HG03575 (cell line): ENCODE results near the gene ALG11.
"Not testable (repeated sequence)": the region's sequence is repeated elsewhere in the genome, so short reads cannot be mapped to it uniquely, and the experiment has no call there.

Source experiments
- ATAC-seq: cut with Tn5 transposase; IDR thresholded peaks from one replicate; pipeline ENCODE4 v1.9.1; 2021; ENCODE audit not compliant: unreplicated experiment, insufficient number of reproducible peaks, low FRiP score; ENCODE audit errors: extremely low read depth

The ALG11 gene, protein sequence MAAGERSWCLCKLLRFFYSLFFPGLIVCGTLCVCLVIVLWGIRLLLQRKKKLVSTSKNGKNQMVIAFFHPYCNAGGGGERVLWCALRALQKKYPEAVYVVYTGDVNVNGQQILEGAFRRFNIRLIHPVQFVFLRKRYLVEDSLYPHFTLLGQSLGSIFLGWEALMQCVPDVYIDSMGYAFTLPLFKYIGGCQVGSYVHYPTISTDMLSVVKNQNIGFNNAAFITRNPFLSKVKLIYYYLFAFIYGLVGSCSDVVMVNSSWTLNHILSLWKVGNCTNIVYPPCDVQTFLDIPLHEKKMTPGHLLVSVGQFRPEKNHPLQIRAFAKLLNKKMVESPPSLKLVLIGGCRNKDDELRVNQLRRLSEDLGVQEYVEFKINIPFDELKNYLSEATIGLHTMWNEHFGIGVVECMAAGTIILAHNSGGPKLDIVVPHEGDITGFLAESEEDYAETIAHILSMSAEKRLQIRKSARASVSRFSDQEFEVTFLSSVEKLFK

DNA sequence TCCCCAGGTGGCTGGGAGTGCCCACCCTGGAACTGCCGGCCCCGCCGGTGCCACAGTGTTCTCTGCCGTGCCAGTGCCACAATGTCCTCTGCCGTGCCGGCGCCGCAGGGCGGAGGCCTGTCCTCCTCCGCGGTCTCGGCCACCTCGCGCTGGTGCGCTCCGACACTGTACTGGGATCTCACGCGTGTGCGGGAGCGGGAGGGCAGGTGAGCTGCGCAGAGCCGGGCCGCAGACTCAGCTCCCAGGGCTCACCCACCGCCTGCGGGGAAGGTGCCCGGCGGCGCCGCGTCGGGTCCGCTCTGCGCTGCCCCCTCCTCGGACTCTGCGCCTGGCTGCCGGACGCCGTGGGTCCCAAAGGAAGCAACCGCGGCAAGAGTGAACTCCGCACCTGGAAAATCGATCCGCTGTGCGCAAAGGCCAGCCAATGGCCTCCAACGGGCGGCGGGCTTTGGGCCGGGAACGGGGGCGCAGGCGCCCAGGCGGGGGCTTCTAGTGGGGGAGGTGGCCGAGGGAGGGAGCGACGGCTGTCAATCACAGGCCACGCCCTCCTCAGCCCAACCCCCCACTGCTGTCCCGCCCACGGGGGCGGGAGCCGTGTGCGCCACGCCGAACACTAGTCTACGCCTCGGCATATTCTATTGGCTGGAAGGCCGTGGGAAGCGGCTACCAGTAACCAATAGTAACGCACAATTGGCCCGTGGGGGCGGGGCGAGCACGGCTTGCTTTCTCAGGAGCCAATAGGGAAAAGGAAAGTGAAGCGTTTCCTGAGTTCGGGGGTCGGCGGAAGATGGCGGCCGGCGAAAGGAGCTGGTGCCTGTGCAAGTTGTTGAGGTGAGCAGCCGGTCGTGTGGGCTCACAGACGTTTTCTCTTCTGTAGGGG, at the start of gene ALG11:
ALG11 (plus strand) TSS at position 767 of the 880 bp plus-strand sequence; CDS start at position 788, 21 bp downstream.
- ATAC-seq, result peak; percentile 96

DNA sequence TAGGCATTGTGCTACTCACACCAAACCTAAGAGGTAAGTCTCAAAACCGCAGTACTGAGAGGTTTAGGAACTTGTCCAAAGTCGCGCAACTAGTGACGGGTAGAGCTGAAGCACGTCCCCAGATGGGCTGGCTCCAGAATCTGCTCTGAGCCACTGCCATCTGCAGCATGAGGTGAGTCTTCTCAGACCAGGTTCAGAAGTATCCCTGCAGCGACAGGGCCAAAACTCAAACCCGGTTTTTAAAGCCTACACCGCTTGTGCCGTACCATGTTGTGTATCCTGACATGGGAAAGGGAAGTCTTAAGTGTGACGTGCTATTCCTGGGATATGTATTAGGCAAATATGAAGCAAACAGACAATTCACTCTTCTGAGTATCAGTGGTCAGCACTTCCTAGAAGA, 46.0 kb upstream of the ALG11 start:
- no peak for ATAC-seq

DNA sequence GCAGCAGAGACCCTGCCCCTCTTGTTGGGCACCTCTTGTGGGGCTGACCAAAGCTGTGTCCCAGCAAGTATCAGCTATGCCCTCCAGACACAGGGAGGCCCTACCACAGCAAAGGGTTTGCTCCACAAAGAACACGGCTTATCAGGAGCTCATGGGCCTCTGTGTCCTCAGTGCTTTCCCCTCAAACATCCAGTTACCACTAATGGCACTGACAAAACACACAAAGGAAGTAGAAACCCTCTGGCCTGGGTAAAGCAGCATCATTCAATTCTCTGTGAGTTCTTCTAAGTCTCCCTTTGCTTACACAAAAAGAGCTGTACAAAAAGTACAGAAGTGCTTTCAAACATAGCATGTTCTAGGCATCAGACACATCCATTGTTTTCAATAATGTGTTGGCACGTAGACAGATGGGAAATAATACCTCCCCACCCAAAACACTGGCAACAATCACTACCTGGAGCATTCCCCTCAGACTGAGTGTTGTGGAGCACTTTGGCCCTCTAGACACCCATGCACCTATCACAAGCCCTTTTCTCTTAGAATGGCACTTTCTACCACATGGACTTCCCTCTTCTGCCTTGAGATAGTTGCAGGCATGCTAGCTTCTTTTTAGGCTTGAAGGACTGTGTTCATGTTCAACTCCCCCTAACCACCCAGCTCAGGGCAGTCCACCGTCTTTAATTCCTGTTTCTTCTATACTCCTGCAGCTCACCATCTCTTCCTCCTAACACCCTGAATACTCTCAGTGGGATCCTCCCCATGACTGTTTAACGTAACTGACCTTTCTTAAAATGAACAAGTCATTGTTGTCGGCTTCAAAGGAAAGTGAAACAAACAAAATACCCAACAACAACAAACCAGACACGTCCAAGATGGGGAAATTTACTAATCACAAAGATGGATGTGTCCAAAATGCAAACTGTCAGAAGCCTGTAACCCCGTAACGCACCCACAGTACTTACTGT, 44.4 kb upstream of the ALG11 start:
- no peak for ATAC-seq

DNA sequence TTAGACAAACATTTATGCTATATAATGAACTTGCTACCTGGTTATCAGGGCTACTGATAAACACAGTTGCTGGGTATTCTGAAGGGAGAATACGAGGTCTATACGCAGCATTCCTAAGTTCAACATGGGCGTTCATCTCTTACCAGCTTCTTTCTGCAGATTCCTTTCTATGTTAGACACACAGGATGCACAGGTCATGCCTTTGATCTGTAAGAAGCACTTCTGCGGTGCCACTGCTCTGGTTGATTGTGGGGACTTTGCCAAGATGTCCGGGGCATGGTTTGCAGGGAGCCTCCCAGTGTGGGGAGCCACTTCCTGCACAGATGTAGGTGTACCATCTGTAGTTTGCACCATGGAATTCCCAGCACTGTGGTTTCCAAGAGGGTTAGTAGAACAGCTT, 41.8 kb upstream of the ALG11 start:
- no peak for ATAC-seq

DNA sequence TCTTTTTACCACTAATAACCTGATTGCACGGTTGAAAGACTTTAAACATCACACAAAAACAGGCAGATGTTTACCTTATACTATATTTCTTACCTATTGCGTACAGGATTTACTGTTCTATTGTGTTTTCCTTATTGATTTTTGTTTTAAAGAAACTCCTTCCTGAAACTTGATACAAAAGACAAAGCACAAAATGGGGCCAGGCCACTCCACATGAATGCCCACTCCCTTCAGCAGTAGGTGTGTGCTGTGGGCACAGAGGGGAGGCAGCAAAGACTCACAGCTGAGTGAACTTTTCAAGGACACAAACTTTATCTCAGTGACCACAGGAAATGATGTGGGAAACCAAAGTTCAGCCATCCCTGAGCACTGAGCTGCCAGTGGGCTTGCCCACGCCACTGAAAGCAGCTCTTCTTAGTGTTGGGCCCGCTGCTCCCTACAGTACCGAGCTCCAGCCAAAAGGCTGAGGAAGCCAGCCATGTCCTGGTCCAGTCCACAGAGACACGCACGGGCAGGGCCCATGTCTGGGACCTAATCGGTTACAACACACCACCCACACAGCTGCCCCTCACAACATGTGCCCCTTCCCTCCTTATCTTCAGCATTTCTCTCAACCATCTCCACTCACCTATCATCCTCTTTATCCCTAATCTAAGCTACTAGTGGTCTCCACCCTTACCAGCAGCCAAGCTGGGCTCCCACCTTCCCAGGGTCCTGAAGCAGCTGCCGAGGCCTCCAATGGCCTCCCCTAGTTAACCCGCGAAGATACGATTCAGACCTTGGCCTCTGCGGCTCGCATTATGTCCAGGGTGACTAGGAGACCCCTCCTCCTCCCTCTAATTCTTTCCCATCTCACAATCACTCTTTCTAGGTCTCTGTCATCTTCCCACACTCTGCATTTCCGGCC, 40.4 kb upstream of the ALG11 start:
- ATAC-seq, result no peak

DNA sequence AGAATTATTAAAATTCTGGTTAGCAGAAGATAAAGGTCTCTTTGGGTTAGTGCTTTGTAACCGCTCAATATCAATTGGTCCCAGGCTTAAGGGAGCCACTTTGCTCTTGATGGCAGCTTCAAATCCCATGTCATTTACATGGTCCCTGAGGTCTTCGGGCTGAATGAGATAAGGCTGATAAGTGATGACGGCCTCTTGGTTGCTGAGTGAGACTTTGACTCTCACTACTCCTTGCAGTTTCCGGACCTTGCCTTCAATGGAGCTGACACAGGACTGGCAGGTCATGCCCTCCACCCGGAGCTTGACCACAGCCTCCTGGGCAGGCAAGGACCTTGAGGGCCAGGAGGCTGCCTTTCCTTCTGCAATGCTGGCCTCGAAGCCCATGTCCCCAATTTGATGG, 37.7 kb upstream of the ALG11 start:
- no peak for ATAC-seq

DNA sequence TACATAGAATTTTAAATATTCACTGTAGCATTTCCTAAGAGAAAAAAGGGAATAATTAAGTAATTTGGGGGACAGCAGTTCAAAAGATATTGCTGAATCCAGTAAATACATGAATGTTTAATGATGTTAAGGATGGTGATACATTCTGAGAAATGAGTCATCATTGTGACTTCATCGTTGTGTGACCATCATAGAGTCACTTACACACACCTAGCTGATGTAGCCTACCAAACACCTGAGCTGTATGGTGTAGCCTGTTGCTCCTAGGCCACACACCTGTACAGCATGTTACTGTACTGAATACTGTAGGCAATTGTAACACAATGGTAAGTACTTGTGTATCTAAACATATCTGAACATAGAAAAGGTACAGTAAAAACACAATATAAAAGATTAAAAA, 35.8 kb upstream of the ALG11 start:
- ATAC-seq, result no peak

DNA sequence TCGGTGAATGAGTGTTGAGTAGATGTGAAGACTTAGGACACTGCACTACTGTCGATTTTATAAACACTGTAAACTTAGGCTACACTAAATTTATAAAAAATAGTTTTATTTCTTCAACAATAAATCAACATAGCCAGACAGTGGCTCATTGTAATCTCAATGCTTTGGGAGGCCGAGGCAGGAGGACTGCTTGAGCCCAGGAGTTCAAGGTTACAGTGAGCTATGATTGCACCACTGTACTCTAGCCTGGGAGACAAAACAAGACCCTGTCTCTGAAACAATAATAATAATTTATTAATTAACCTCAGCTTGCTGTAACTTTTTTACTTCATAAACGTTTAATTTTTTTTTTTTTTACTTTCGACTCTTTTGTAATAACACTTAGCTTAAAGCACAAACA, 35.3 kb upstream of the ALG11 start:
- ATAC-seq, result no peak

DNA sequence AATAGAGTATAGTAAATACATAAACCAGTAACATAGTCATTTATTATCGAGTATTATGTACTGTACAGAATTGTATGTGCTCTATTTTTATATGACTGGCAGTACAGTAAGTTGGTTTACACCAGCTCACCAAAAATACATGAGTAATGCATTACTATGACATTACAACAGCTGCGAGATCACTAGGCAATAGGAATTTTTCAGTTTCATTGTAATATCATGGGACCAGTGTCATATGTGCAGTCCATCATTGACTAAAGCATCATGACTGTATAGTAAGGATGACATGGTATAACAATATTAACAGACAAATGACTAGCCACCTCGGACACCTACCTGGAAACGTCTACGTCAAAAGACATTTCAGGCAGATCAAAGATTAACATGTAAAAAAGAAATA, 34.6 kb upstream of the ALG11 start:
- no peak for ATAC-seq

DNA sequence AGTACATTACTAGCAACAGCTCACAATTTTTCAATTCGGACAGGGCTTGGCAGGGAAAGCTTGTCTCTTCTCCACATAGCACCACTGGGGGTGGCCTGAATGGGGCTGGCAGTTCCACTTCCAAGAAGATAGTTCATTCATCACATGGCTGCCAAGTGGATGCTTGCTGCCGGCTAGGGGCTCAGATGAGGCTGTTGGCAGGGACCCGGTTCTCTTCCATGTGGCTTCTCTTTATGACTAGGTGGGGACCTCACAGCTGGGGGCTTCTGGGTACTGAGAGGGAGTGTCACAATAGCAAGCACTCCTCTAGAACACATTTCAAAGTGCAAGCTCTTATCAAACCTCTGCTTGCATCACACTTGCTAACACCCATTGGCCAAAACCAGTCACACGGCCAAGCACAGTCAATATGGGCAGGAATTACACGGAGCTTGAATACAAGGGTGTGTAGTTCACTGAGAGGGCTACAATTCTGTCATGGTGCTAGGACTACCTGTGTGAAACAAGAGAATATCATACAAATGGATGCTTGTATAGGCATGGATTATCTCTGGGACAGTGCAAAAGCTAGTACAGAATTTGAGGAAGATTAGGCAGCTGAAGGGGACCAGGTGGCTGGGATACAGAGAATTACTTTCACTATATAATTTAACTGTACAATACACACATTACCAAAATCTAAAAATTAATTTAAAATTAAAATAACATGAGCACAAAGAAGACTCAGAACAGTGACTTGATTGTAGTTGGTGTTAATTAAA, 33.2 kb upstream of the ALG11 start:
- no peak for ATAC-seq

DNA sequence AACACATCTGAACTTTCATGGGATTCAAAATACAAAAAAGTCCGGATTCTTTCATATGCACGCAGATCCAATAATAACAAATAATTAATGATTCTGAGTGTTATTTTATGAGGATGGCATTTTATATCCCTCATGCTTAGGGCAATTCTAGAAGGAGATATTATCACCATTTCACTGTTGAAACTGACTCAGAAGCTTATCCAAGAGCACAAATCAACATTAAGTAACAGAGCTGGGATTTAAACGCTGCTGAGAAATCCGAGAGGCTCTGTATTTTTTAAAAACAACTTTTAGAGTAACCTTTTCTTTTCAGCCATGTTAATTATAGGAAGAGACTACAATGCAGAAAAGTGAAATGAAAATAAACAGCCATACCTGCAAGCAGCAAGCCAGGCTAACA, 31.3 kb upstream of the ALG11 start:
- no peak for ATAC-seq

DNA sequence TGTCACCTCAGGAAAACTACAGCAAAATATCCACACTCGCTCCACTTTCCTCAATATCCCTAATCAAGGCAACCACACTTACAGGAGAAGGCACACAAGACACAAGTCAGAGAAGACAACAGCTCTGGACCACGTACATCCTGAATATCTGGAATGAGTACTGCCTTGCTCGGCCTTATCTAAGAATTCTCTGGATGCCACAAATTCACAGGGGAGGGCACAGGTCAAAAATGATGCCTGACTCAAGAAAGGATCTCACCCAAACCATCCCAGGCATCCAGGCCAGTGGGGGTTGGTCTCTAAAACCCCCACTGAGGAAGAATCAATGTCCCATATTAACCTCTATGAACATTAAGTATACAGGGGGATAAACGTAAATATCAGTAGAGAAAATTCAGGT, 30.8 kb upstream of the ALG11 start:
- no peak for ATAC-seq

DNA sequence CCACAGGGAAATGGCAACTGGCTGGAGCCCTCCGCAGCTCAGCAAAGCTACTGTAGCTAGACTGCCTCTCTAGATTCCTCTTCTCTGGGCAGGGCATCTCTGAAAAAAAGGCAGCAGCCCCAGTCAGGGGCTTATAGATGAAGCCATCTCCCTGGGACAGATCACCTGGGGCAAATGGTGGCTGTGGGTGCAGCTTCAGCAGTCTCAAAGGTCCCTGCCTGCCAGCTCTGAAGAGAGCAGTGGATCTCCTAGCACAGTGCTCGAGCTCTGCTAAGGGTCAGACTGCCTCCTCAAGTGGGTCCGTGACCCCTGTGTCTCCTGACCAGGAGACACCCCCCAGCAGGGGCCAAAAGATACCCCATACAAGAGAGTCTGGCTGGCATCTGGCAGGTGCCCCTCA, 28.9 kb upstream of the ALG11 start:
- not testable (repeated sequence) for ATAC-seq

DNA sequence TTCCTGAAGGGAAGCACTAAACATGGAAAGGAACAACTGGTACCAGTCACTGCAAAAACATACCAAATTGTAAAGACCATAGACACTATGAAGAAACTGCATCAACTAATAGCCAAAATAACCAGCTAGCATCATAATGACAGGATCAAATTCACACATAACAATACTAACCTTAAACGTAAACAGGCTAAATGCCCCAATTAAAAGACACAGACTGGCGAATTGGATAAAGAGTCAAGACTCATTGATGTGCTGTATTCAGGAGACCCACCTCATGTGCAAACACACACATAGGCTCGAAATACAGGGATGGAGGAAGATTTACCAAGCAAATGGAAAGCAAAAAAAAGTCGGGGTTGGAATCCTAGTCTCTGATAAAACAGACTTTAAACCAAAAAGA, 27.3 kb upstream of the ALG11 start:
- ATAC-seq, result not testable (repeated sequence)

DNA sequence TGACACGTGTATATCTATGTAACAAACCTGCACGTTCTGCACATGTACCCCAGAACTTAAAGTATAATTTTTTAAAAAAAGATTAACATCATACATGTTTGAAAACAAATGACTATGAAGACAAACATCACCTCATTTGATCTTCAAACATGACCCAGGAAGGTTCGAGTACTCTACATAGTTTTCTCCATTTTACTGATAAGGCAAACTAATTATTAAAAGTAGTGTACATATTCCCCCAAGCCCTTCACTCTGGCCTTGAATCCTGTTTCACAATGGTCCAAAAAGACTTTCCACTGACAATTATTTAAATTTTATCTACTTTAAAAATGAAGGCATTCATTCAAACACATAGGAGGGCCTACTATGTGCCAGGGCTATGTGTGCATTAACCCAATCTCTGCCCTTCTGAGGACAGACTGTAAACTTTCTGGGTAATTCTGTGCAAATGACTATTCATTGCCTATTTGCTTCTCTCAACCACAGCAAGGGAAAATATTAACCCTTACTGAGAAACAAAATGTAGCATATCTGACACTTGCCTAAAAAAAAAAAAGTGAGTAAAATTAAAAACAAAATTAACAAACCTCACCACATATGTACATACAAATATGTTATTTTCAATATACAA, 23.1 kb upstream of the ALG11 start:
- ATAC-seq, result no peak

DNA sequence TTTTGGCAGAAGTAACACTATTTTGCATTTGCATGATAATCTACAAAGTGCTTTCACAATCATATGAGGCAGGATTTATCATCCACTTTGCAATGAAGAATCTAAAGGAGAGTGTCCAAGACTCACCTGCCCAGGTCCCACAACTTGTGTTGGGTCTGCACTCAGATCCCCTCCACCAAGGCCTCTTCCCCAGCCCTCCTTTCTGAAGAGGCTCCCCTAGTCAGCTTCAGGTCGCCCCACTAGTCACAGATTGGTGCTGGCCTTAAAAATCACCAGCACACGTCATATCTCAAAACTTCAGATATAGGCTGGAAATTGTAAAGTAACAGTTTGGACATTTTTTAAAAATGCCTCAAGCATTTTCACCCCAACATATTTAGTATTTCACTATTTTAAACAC, 18.5 kb upstream of the ALG11 start:
- no peak for ATAC-seq
